ENCODE results near the gene EXOC6.

DNA sequence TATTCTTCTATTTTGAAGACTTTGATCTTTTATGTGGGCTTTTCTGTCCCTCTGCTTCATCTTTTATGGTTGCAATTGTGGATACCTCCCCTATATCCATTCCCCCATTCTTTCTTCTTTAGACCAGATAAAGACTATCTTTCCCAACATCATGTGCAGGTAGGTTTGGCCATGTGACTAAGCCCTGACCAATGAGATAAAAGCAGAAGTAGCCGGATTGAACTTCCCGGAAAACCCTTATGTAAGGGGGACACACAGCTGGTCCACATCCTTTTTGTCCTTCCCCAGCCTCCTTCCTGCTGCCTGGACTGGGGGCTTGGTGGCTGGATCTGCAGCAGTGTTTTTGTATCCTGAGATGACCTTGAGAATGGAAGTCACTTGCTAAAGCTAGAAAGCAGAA lies 33.5 kb upstream of the EXOC6 start:
- TF ChIP-seq EZH2 (IDR thresholded peaks at IDR 0.05) (no peak), POLR2AphosphoS5 (IDR thresholded peaks at IDR 0.05; ENCODE audit: borderline replicate concordance, low read depth, low read length) (no peak)

Measured in SK-N-MC (cell line).